Measurements from ENCODE around the gene MOBP.
A peak's percentile ranks its signal among the peaks of the same experiment; 100 is the strongest.
"Not testable (repeated sequence)": the region's sequence is repeated elsewhere in the genome, so short reads cannot be mapped to it uniquely, and the experiment has no call there.

Gene MOBP

GRCh38 chr3:39467394-39468107, at the start of gene MOBP:
Gene MOBP, plus strand, starts transcription at chr3:39467680. Its CDS starts 34,390 bp downstream, at chr3:39502070.
- no peak for DNase-seq (ENCODE audit: low spot score)

GRCh38 chr3:39418556-39419225, 48.8 kb upstream of the MOBP start:
- not testable (repeated sequence) for DNase-seq (ENCODE audit: low spot score)

GRCh38 chr3:39419742-39420315, 47.7 kb upstream of the MOBP start:
- no peak for DNase-seq (ENCODE audit: low spot score)

DNA sequence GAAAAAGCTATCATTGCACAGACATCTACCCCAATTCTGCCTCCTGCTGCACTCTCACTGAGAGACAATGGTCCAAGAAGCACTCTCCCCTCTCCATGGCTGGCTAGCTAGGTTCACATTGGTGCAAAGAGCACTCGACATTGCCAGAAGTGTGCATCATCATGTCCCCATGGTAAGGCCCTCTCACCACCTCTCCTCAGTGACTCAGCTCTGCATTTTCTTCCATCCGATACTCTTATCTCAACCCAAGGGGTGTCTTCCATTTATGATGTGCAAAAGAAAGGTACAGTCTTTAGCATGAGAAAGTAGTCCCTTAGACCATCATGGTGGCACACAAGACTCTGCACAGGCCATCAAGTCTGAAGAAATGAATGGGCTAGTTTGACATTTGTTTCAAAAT, 46.9 kb upstream of the MOBP start:
- DNase-seq (ENCODE audit: low spot score): no peak

DNA sequence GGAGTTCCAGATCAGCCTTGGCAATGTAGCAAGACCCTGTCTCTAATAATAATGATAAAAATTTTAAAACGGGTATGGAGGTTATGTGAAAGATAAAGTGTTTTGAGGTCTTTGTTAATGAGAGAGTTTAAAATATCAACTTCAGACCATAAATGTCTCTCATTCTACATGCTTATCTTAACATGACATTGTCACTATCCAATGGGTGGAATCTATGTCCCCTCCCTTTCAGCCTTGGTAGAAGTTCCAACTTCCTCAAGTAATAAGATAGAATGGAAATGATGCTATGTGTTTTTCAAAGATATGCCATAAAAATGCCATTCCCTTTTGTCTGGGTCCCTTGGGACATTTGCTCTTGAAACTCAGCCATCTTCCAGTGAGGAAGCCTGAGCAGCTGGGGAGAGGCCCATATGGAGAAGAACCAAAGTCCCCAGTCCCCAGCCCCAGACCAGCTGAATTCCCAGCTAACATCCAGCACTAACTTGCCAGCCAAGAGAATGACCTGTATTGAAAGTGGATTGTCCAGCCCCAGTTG, 44.0 kb upstream of the MOBP start:
- no peak for DNase-seq (ENCODE audit: low spot score)

DNA sequence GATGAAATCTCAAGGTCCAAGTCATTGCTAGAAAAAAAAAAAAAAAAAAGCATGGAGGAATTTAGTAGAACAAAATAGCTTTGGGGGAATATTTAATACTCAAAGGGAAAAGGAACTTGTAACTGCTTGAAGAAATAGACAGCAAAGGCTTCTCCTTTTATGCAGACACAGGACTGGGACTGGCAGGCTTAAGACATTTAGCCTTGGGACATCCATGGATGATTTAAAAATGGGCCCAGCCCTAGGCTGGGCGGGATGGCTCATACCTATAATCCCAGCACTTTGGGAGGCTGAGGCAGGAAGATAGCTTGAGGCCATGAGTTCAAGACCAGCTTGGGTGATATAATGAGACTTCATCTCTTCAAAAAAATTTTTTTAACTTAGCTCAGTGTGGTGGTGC, 41.2 kb upstream of the MOBP start:
- no peak for DNase-seq (ENCODE audit: low spot score)

GRCh38 chr3:39427506-39427905, 40.0 kb upstream of the MOBP start:
- DNase-seq (ENCODE audit: low spot score): no peak

- DNase-seq (ENCODE audit: low spot score): no peak
Observed at GRCh38 chr3:39428745-39429201, 38.7 kb upstream of the MOBP start.

DNA sequence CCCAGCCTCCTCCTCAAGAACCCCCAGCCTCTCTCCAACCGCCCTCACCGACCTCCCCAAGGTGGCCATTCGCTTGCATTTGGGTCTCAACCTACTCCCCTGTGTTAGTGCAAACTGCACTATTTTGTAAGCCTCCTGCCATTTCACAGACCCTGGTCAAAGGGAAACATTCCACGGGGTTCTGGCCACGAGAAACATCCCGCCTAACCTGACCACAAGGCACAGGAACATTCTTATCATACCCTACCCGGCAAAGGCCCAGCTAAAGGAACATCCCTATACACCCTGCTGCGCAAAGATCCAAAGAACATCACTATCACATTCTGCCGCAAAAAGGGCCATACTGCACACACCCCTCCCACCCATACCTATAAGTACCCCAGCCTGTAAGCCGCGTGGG, 38.0 kb upstream of the MOBP start:
- no peak for DNase-seq (ENCODE audit: low spot score)

GRCh38 chr3:39432342-39432741, 35.1 kb upstream of the MOBP start:
- DNase-seq (ENCODE audit: low spot score): no peak

DNA sequence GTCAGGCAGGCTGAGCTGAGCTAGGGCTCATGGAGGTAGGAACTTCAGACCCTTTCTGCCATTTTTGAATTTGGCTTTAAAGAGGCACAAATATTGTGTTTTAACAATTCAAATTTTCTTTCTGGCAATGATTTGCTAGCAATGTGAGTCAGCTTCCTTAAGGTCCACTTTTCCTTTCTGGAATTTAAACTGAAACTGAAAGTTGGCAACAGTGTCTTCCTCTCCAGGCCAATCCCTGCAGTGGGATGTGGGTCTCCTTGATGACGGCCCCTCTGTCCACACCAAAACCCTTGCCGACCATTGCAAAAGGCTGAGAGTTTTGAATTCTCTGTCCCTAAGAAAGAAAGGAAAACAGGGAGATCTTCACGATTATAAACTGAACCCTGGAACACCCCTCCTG, 33.8 kb upstream of the MOBP start:
- no peak for DNase-seq (ENCODE audit: low spot score)

DNA sequence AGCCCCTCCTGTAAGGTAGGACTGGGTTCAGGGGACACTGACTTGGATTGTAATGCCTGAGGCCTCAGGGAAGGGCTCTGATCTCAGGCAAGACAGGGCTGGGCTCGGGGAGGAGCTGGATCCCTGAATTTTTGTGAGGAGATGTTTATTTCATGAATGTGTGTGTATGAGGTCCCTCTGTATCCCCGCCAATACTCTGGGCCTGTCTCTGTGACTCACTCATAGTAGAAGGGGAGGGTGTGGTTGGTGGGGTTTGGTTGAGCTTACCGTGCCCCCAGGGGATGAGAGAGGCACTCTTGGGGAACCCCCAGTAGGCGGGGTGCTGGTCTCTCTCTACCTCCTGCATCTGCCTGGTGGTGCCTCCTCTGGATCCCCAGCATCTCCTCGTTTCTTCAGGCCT, 32.9 kb upstream of the MOBP start:
- no peak for DNase-seq (ENCODE audit: low spot score)

DNA sequence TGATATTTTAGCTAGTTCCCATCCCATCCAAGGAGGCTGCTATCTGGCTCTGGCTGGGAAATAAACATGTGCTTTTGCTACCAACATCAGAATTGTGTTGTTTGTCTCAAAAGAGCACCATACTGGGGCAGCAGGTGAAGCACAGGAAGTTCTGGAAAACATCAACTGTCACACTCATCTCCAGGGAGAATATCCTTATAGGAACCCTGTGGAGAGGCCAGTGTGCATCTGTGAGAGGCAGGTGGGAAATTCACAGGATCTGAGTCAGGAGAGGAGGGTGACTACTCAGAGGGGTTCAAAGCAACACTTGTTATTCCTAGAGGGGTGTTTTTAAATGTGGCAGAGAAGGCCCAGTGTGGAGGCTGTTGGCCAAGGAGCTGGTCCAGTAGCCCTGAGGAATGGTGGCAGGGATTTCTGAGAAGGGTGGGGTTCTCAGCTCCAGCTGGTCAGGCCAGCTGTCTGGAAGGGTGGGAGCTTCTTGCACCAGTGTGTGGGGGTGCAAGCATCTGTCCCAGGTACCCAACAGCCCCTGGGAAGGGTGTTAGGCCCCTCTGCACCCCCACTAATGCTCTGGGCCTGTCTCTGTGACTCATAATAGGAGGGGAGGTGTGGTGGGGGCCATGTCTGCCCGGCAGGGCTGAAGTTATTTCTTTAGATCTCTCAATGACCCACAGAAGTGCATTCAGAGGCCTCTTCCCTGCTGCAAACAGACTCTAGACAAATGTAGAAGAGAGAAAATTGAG, 32.3 kb upstream of the MOBP start:
- no peak for DNase-seq (ENCODE audit: low spot score)

DNA sequence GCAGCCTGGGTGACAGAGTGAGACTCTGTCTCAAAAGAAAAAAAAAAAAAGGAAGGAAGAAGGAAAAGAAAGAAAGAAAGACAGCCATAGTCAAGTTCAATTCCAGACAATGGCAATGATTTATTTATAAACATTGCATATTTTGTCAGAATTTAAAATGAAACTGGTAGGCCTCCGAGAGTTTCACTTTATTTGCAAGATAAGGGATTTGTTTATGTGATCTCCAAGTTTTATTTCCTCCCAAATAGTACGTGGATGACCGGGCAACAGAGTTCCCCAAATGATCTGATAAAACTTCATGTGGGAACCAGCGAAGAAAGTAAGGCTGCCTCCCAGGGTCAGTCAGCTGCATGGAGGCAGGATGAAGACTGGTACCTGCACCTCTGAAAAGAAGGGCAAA, 28.6 kb upstream of the MOBP start:
- DNase-seq (ENCODE audit: low spot score): no peak

DNA sequence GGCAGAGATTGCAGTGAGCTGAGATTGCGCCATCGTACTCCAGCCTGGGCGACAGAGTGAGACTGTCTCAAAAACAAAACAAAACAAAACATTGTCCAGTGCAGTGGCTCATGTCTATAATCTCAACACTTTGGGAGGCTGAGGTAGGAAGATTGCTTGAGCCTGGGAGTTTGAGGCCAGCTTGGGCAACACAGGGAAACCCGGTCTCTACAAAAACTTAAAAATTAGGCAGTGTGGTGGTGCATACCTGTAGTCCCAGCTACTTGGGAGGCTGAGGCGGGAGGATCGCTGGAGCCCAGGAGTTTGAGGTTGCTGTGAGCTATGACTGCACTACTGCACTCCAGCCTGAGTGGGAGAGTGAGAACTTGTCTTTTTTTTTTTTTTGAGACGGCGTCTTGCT, 27.2 kb upstream of the MOBP start:
- DNase-seq (ENCODE audit: low spot score): no peak

DNA sequence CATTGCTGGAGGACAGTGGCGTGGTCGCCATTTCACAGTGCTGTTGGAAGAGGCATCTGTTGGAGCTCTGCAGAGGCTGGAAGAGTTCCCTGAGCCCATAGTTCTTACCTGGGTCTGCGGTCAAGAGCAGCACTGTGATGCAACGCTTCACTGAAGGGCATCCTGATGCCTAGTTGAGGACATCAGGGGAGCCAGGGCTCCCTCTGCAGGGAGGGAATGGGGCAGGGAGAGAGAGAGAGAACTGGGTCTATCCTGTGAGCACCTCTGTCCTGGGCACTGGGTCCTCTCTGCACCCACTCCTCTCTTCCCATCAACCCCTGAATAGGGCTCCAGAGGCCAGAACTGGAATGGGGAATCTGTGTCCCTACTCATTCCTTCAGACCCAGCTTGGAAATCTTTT, 23.9 kb upstream of the MOBP start:
- DNase-seq (ENCODE audit: low spot score): no peak

- no peak for DNase-seq (ENCODE audit: low spot score)
Observed at GRCh38 chr3:39445927-39446326, 21.6 kb upstream of the MOBP start.

DNA sequence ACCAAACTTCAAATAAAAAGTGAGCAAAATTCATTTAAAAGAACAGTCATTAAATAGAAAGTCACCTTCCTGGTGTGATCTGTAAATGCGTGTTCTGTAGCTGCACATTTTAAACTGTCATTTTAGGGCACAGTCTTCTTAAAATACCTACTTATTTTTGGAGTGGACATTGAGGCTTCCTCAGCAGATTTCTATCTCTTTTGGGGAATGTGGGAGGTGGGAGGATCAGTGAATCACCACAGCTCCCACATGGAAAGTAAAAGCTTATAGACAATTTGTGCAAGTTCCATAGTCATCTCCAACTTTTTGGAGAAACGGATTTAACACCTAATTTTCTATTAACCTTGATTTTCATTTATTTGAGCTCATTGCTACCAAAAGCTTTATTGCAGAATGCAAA, 21.0 kb upstream of the MOBP start:
- no peak for DNase-seq (ENCODE audit: low spot score)

GRCh38 chr3:39447637-39448483, 19.6 kb upstream of the MOBP start:
- DNase-seq (ENCODE audit: low spot score): peak; percentile 82

- no peak for DNase-seq (ENCODE audit: low spot score)
Observed at GRCh38 chr3:39448506-39449233, 18.8 kb upstream of the MOBP start.

DNA sequence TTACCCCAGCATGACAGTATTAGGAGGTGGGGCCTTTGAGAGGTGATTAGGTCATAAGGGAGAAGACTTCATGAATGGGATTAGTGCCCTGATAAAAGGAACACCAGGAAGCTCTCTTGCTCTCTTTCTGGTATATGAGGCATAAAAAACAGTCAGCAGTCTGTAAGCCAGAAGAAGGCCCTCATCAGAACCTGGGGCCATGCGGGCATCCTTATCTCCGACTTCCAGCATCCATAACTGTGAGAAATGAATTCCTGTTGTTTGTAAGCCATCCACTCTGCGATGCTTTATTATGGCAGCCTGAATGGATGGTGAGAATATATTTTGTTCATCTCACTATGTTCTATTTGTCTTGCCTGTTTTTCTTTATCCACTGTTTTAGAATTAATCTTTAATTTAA, 17.7 kb upstream of the MOBP start:
- no peak for DNase-seq (ENCODE audit: low spot score)

Measured in RKO (cell line).